GM19351 (cell line): Measurements from ENCODE around the gene IFNA5.

Source experiments
- ATAC-seq: cut with Tn5 transposase; IDR thresholded peaks from one replicate; pipeline ENCODE4 v1.9.1; 2021; ENCODE audit warnings: mild to moderate bottlenecking, moderate library complexity; ENCODE audit not compliant: unreplicated experiment

IFNA5 gene

DNA sequence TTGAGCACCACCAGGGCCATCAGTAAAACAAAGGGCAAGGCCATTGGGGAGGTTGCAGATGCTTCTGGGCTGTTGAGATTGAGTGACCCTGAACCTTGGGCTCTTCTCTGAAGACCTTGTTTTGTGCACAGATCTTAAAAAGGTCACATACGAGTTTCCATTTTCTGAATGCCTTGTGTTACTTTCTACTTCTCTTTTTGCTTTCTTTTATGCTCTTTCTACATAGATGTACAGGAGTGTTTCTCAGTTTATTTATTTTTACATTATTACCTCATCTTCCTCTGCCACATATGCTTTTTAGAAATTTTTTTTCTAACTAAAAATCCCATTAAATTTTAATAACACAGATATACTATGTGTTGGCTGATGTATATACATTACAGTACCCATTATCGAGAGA, at the start of gene IFNA5:
TSS of gene IFNA5 (minus strand) at position 101 of the 400 bp plus-strand sequence. CDS start at position 44, 57 bp downstream.
- ATAC-seq, result no peak

DNA sequence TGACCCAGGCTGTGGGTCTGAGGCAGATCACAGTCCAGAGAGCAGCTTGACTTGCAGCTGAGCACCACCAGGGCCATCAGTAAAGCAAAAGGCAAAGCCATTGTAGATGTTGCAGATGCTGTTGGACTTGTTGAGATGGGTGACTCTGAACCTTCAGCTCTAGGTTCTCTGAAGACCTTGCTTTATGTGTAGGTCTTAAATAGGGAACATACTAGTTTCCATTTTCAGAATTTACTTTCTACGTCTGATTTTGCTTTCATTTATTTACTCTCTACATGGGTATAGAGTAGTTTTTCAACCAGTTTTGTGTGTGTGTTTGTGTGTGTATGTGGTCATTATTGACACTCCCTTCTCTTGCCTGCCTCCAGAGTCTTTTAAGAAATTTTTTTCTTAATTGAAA, 45.7 kb upstream of the IFNA5 start, which contains the start of gene IFNA6:
TSS of gene IFNA6 (minus strand) at position 101 of the 400 bp plus-strand sequence. CDS start at position 101, 0 bp downstream.
- no peak for ATAC-seq

DNA sequence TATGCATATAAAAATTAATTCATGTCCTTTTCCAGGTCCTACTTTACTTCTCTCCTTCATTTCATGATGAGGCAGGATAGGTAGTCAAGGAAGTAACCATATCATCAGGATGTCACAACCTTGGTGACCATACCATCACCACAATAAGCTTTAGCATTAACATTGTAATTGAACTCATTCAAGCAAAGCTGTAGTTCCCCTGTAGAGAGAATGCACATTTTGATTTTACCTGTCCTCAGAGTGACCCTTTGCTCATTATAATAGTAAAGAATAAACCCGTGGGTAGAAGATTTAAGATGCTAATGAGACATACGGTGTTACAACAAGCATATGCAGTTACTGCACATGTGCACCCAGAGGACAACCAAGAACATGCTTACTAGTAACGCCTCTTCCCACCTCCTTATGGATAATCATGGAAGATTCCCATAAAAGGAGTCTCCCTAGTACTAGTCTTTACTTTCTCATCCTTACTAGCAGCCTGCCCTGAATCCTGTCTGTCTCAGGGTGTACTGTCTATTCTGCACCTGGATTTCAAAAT, 43.4 kb upstream of the IFNA5 start:
- ATAC-seq, result no peak

DNA sequence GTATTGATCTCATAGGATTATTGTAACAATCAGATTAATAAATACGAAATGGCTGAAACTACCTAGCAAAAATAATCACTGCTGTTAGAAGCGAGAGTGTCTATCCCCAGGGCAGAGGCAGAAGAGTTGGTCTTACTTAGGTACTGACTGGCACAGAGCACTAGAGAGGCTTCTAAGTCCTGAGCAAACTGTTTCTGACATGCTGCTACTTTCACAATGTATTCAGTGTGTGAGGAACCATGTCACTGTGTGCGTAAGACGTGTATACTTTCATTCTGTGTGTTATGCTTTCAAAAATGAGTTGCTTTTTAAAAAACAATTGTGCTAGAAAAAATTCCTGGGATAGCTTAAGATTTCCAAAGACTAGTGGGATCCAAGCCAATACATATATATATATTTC, 35.6 kb upstream of the IFNA5 start:
- no peak for ATAC-seq

DNA sequence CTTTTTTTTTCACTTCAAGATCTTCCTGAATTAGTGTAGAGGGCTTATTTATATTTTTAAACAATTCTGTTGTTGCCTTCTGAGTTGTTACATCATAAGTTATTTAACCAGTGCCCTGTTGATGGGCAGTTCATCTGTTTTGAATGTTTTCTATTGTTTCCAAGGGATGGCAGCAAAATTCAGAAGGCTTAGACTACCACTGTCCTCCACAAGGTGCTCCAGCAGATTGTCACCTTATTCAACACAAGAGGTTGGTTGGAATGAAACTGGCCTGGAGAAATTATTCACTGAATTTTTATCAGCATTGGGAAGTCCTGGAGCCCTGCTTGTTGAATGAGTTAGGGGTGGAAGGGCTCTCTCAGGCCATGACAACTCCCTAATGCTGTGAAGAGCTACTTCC, 31.3 kb upstream of the IFNA5 start:
- no peak for ATAC-seq

DNA sequence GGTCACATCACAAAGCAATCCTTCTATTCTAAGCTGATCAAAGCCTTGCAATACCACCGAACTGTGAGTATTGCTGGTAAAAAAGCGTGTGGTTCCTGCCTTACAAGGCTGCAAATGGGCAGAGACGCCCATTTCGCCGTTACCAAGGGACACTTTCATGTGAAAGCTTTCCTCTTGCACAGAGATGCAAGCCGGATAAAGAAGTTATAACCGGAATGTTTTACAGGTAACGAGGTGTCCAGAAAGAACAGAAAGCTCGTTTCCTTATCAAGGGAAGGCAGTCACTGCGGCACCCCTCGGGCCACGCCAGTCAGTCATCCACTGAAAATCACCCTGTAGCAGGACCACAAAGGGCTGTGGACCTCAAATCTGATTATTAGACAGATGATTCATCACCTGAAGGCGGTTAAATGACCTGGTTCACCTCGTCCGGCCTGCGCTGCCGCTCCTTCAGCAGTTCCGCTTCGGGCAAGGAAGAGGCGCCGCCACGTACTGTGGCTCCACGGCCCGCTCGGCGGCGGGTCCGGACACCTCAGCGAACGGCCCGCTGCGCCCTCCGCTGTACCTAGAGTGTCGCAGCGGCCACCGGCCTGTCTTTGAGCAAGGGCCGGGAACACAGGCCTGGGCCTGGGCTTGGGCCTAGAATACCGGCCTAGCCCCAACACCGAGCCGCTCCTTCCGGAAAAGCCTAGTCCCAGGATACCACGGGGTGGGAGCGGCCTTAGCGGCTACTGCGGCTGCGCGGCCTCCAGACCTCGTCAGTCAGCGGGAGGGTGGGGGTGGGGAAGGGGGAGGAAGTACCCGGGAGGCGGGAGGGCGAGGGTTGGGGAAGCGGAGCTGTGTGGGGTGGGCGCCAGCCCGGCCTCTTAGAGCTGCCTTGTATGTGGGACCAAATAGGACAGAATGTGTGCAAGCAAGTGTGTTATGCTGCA, 29.9 kb upstream of the IFNA5 start, which contains the start of gene KLHL9:
TSS of gene KLHL9 (minus strand) at position 704 of the 932 bp plus-strand sequence. CDS start at position 159, 545 bp downstream.
- peak; percentile 83 for ATAC-seq

DNA sequence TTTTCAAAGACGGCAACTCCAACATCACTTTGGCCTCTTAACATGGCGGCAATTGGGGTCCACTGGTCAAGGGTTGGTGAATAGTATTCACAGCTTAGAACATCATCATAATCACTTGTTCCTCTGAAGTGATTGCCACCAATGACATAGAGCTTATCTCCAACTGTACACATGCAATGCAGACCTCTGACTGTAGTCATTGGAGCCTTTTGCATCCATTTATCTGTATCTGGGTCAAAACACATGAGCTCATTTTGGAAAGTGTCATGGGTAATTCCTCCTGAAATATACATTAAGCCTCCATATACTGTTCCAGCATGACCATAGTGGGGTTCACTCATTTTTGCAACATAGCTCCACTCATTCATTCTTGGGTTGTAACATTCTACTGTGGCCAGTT, 28.1 kb upstream of the IFNA5 start:
- no peak for ATAC-seq

DNA sequence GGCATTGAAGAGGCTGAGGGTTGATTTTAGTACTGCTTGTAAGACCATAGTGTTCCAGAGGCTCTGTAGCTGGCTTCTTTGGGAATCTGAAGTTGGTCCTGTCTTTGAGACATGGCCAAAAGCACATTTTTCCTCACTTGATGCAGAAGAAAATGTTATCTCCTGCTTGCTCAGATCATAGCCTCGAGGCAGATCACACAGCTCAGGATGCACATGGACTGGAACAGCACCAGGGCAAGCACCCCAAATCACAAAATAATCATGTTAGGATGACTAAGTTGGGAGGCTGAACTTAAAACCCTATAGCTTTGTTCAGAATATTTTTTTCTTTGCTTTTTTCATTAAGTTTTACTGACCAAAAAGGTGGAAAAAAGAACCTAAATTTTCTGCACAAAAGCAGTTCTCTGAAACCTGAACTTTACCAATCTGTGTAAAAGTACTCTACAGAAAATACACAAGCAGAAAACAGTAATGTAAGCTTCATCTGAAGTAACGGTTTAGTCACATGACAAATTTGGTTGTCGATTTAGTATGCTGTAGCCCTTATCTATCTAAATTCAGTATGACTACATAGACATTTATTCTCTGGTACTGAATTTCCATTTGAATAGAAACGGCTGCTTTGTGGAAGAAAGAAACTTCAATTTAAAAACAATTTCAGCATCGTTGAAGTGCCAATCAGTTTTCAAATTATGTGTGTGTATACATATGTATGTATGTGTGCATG, 26.7 kb upstream of the IFNA5 start:
- ATAC-seq, result no peak

DNA sequence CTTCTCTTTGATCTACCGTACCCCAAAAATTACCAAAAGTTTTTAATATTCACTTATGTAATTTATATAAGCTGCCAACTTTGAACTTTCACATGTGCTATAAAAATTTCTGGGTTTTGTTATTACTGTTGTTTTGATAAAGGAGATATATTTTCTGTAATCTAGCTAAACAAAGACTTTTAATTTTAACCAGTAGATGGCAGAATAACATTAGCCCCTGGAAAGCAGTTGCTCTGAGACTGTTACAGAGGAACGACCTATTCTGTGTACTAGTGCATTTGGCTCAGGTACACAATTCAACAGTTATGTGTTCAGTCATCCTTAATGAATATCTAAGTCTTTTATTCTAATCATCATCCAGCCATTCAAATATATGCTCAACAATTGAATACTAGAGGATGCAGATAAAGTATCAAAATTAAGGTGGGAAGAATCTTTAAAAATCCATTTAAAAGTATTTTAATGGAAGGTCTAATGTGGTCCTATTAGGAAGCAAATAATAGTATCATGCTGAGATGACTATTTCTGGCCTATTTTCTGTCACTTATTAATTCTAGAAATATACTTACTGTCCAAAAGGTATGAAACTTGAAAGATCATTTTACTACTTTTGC, 21.5 kb upstream of the IFNA5 start:
- peak; percentile 91 for ATAC-seq

DNA sequence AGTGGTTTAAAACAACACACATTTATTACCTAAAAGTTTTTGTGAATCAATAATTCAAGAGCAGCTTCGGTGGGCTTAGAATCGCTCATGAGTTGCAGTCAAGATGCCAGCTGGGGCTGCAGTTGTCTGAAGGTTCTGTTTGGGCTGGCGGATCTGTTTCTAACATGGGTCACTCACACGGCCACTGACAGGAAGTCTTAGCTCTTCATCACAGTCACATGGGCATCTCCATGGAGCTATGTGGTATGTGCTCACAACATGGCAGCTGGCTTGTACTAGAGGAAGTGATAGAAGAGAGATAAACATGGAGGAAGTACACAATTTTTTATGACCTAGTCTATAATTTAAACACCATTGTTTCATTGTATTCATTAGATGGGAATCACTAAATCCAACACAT, 18.9 kb upstream of the IFNA5 start:
- ATAC-seq, result no peak

DNA sequence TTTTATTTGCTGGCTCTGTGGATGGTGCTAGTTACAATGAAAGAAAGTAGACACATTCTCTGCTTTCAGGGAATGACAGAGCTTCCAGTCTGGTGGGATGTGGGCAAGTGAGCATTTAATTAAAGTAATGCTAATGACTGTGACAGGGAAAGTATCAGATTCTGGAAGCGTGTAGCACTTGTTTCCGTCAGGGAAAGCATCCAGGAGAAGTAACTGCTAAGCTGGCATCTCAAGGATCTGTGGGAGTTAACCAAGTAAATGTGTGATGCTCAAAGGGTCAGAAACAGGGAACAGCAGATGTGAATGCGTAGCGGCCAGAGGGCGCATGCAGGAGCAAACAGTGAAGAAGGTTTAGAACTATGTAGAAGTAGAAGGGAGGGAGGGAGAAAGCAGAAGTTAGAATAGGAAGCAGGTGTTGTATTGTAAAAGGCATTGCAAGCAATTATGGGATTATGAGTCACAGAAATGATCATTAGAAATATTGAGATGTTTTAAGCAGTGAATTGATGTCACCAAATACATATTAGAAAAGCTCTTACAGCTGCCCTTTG, 17.9 kb upstream of the IFNA5 start:
- ATAC-seq, result no peak

DNA sequence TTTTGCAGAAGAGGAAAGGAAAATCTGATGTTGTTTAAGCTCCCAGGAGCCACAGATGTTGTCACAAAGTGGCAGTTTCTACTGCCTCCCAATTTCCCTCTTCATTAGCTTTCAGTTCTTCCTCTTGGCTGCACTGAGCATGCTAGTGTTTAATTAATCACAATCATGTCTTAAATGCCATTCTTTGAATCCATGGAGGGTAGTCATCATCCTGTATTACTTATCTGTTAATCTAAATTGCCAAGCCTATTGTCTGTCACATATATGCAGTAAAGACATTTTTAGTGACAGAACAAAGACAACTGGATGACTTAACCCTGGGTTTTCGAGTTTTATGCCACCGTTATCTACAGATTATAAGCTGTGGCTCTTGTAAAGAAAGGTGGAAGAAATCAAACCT, 15.4 kb upstream of the IFNA5 start:
- ATAC-seq, result no peak

DNA sequence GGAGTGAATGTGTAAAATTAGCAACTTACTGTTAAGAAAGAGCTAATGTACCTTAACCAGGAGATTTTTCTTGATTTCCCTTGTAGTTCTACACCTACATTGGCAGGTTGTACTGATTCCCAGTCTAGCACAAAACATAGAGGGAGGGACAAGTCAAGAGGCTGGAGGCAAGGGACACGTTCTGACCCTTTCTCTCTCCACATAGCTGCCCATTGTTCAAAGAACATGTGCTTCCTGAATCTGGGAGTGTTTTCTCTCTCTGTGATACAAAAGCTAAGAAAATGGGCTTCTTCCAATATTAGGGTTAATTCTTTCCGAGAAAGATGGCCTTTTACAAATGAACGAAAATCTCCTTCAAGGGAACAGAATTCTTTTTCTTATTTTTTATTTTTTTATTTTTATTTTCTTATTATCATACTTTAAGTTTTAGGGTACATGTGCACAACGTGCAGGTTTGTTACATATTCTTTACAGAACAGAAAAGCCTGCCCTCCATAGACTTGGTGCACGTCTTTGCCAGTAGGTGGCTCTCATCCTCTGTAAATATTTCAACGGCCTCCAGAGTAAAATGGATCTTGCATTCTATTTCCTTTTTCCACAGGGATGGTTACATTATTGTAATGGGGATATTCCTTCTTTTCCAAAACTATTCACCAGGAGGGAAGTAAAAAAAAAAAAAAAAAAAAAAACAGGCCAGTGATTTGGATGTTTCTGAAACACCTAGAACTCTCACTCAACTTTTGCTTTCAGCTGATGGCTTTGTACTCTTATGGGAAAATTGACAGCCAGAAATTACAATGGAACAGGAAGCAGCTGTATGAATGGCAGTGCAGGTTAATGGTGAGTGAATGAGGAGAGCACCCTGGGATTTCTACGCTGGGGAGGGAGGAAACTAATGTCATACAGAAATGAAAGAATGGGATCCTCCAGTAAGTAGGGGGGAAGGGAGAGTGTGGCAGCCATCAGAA, 13.1 kb upstream of the IFNA5 start:
- ATAC-seq, result peak; percentile 85

DNA sequence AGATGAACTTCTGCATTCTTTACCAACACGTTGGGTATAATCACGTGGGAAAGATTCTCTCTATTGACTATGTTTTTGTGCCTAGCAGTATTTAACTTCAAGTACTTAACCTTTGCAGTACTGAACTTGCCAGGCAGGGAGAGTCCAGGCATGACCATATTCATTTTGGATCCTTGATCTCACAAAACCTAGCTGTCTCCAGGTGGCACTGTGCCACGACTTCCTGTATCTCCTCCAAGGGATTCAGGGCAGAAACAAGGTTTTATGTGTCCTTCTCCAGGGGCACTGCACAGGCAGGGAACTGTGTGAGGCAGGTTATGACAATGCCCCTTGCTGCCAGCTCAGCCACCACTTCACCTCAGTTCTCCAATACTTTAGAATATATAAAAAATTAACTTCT, 11.7 kb upstream of the IFNA5 start:
- no peak for ATAC-seq

DNA sequence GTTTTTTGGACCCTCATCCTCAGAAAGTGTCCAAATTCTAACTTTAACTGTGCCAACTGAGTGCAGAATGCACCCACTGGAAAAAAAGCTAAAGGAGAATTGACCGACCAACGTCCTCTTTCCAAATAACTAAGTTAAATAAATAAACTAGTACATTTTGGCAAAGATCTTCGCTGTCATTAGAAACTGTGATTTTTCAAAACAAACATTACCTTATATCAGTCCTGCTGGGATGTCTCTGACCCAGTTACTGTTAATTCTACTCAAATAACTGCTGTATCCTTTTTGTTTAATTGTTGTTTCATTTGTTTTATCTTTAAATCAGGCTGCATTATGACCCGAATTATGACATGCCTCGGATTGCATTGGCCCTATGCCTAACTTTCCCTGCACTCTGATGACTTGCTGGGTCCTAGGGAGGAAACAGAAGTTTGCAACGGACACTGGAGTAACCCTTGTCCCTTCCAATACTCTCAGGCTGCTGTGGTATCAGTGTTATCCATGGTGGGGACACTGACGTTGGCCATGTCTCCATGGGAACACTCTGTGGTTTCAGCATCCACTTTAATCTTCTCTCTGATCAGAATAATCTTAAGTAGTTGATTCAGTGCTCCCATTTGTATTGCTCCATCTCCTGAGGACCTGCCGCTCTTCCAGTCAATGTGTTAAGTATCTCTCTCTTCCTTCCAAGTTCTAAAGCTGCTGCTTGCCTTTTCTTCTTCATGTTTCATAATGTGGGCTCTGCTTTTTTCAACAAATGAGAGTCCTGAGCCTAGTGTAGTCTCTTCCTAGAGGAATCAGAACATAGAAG, 11.1 kb upstream of the IFNA5 start:
- no peak for ATAC-seq

DNA sequence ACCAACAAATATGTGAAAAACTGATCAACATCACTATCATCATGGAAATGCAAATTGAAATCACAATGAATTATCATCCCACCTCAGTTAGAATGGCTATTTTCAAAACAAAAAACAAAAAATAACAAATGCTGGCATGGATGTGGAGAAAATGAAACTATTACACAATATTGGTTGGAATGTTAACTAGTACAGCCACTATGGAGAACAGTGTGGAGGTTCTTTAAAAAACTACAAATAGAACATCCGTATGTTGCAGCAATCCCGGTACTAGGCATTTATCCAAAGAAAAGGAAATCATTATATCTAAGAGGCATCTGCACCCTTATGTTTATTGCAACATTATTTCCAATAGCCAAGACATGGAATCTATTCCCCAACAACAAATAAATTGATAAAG, 9.0 kb upstream of the IFNA5 start:
- no peak for ATAC-seq

DNA sequence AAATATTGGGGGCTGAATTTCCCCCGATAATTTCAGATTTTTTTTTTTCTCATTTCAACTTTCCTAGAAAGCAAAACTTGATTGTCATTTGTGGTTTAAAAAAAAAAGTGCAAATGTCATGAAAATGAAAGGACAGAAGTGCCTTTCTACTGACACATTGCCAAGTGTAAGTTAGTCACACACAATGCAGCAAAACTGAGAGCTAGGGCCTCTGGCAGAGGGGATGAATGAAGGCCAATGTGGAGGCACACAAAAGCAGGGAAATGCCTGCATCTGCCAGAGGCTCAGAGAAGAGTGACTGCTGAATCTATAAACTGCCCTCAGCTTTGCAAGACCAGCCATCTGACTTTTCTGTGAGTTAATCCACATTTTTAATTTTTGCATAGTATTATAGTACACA, 6.8 kb upstream of the IFNA5 start:
- ATAC-seq, result no peak

DNA sequence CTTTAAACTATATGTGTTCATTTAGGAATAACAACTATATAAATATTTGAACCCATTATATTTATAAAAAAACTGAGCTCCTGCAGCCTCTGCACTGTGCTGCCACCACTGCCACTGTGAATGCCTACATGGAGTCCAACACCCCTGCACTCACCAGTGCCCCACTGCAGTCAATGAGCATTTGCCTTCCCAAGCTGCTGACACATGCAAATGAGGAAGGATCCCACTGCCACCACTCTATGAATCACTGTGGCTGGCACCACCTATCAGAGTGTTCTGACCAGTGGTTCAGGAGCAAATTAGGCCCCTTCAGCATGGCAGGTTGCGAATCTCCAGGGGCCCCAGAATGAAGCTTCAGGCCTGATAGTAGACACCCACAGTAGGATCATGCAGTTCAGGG, 9.1 kb downstream of the IFNA5 start:
- ATAC-seq, result no peak
